GM21619 (cell line): ENCODE results near the gene RPL26.
A peak's percentile ranks its signal among the peaks of the same experiment; 100 is the strongest.

ENCODE experiments used
- ATAC-seq: cut with Tn5 transposase; IDR thresholded peaks from one replicate; pipeline ENCODE4 v1.9.1; 2021; ENCODE audit not compliant: unreplicated experiment

The RPL26 gene

DNA sequence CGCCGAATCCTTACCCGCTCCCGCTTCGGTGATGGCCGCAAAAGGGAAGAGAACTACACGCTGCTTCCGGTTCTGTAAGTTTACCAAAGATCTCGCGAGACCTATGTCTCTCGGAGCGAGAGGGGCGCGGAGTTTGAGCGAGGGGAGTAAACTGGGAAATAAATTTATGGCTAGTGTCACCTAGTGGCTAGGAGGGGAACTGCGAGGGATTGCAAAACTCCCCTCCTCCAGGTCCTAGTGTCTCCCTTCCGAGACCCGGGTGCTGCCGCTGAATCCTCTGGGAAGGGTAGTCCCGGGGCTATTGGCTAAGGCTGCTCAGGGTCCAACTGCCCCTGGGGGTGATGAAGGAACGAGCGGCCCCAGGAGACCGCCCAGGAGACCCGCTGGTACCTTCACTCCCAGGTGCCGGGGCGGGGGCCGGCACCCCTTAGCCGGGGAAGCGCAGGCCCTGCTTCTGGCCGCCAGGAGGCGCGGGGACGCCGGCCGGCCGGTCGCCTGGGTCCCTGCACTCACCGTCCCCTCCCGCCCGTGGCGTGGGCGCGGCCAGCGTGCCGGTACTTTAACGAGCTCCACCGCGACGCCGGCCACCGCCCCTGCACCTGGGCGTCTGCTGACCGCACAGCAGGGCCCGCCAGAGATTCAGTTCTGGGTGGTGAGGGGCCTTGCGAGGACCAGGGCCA lies at the start of gene RPL26:
TSS of gene RPL26 (minus strand) at position 51 of the 680 bp plus-strand sequence. CDS start 883 bp downstream, outside the sequence.
- ATAC-seq = peak; percentile 84

DNA sequence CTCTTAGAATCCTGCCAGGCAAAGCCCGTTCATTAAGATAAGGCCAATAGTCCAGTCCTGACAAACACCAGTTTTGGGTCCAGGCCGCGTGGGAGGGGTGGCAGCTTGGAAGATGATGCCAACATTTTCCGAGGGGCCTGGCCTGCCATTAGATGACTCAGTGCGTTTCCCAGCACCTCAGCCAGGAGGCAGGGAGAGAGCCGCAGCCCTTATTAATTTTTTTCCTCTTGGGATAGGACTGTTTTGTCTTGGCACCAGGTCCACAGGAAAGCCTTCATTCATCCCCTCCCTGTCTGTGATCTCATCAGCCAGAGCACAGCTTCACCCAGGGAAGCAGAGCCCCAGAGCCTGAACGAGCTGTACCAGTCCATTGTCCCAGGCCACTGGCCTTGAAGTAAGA lies 48.0 kb upstream of the RPL26 start:
- no peak for ATAC-seq

- ATAC-seq = no peak
These were observed 43.8 kb upstream of the RPL26 start for GRCh38 chr17:8426802-8427201.

- ATAC-seq = no peak
These were observed 43.2 kb upstream of the RPL26 start for GRCh38 chr17:8426094-8426720.

GRCh38 chr17:8421571-8421970 lies 38.6 kb upstream of the RPL26 start:
- no peak for ATAC-seq

GRCh38 chr17:8420041-8420934 lies 37.3 kb upstream of the RPL26 start:
- ATAC-seq = no peak

DNA sequence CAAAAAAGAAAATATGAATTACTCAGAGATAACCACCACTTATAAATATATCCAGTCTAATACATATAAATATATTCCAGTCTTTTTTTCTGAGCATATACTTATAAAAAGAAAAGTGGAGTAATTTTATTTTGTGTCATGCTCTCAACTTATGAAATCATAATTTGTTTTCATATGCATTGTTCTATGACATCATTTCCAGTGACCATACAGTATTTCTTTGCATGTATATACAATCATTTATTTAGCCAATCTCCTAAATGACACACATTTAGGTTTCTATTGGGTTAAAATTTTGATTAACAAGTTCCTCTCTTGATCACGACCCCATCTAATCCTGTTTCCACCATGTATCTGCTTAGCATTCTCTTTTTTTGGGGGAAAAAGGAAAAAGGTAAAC lies 36.3 kb upstream of the RPL26 start:
- no peak for ATAC-seq

GRCh38 chr17:8418471-8418870 lies 35.5 kb upstream of the RPL26 start:
- ATAC-seq = no peak

- ATAC-seq = no peak
These were observed 34.8 kb upstream of the RPL26 start for GRCh38 chr17:8417806-8418205.

GRCh38 chr17:8413938-8414337 lies 30.9 kb upstream of the RPL26 start:
- no peak for ATAC-seq

DNA sequence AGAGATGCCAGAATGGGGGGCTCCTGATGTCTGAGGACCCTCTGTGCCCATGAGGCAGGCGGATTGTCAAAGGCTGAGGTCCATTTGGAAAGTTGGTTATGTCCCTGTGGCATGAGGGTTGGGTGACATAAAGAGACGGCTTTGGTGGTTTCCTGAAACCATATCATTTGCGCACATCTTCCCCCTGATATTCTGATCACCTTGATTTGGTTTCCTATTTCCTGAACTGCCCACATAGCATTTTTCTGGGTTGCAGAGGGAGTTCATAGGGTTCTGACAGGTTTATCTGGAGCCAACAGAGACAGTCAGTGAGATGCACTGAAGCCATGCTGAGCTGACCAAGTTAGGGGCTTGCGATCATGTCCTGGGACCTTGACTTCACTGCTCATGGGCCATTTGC lies 30.3 kb upstream of the RPL26 start:
- no peak for ATAC-seq

- no peak for ATAC-seq
These were observed 29.1 kb upstream of the RPL26 start for GRCh38 chr17:8412089-8412488.

GRCh38 chr17:8410883-8411238 lies 27.9 kb upstream of the RPL26 start:
- no peak for ATAC-seq

GRCh38 chr17:8409966-8410882 lies 27.2 kb upstream of the RPL26 start:
- no peak for ATAC-seq

DNA sequence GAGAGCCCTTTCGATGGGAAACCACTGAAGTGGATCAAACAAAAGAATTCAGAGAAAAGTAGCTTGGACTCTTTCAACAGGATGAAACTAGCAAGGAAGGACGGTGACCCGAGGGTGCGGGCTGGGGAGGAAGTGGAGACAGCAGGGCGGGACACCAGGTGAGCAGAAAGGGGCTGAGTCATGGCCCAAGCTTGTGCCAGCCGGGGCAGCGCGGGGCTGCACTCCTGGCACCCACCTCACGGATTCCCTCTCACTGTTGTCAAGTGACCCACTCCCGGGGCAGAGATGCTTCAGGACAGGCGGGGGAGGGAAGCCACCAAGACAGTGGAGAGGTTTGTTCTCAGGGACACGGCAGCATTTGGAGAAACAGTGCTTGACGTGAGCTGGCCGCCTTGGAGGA lies 25.4 kb upstream of the RPL26 start:
- no peak for ATAC-seq

DNA sequence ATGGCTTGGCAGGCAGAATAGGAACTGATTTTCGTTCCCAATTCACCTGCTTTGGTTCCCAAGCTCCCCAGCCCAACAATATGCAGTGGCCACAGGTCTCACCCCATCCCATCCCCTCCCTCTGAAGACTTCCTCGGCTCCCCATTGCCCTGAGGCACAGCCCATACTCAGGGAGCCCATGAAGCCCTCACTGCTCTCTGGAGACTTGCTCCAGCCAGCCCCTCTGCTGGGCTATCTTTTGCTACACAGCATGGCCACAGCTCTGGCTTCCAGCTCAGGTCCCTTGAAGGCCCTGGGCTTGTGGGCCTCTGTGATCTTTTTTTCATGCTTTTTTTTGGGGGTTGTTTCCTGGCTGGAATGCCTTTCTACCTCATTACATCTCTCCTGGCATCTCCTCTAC lies 23.2 kb upstream of the RPL26 start:
- ATAC-seq = no peak

DNA sequence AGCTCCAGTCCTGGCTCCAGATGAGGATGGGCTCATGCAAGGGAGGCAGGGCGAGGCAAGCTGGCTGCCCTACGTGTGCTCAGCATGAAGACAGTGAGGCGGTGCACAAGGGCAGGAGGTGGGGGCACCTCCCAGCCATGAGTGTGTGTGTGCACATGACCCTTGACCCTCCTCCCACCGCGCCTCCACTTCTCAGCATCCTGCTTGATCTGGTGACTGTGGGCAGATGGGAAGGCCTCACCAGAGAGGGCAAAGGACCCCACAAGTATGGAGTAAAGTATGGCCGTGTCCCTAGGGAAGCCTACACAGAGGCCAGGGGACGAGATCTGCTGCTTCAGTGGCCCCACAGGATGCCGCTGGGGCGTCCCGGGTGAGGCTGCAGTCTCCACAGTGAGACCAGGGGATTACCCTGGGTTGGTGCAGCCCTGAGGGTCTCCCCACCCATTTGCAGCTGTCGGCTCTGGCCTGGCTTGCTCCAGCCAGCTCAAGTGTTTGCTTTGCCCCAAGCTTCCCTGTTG lies 22.6 kb upstream of the RPL26 start:
- no peak for ATAC-seq

GRCh38 chr17:8402921-8403536 lies 20.0 kb upstream of the RPL26 start:
- no peak for ATAC-seq

- no peak for ATAC-seq
These were observed 18.1 kb upstream of the RPL26 start for GRCh38 chr17:8401107-8401506.

DNA sequence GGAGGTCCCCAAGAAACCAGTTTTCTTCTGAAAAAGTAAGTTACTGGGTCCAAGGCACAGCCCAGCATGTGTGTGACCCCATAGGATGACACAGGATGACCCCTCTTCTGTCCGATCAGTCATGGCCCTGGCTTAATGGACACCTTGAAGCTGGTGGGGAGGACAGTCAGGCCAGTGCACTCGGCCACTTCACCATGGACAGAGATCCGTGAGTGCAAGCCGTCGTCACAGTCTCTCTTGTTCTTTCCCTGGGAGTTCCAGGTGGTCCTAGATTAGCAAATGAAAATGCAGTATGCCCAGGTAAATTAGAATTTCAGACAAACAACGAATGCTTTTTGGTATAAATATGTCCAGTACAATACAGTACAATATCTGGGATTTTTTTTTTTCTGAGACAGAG lies 16.0 kb upstream of the RPL26 start:
- ATAC-seq = no peak
